Thoracic aorta (tissue), 2 donors: ENCODE results near the gene HOXC11. TPM values are rescaled to one million over a fixed set of nuclear protein-coding genes. Genes with fewer than 3 reads are reported as not detected.
A peak's percentile ranks its signal among the peaks of the same experiment; 100 is the strongest.

ENCODE experiments used
- ATAC-seq: fragments of 150-250 bp; one replicate; pipeline ENCODE4 v1.8.0; 2017; ENCODE audit warnings: low read depth; ENCODE audit not compliant: insufficient number of reproducible peaks, low FRiP score
- DNase-seq: peaks from one replicate; pipeline ENCODE4 v3.0.0-alpha.2; 2020; ENCODE audit warnings: low spot score
- H3K27ac ChIP-seq, 2 donors: fragments of 200-600 bp; sonication (generic); 1 replicate in 1 of 2; 2 replicates in 1 of 2; pipeline ENCODE4 v1.5.1; 2016; ENCODE audit warnings: mild to moderate bottlenecking in 2 of 2, moderate library complexity in 2 of 2
- H3K27me3 ChIP-seq: fragments of 200-600 bp; sonication (generic); replicated peaks from 2 replicates; pipeline ENCODE4 v1.6.0; 2016; ENCODE audit warnings: mild to moderate bottlenecking; ENCODE audit not compliant: insufficient read depth
- H3K36me3 ChIP-seq: fragments of 200-600 bp; sonication (generic); one replicate; pipeline ENCODE4 v1.5.1; 2016
- H3K4me1 ChIP-seq, 2 donors: fragments of 200-600 bp; sonication (generic); 1 replicate in 1 of 2; 2 replicates in 1 of 2; pipeline versions ENCODE4 v1.5.1 to v1.6.0; 2016; ENCODE audit warnings: low read depth in 2 of 2, mild to moderate bottlenecking in 1 of 2; ENCODE audit not compliant: control insufficient read depth in 1 of 2
- H3K4me3 ChIP-seq: fragments of 200-600 bp; sonication (generic); 2 replicates; pipeline ENCODE4 v1.5.1; 2016; ENCODE audit warnings: mild to moderate bottlenecking
- H3K9me3 ChIP-seq: fragments of 200-600 bp; sonication (generic); 2 replicates; pipeline ENCODE4 v1.5.1; 2016
- total RNA-seq, 2 donors: library from RNA; depleted of rRNA; stranded (reverse); fragments of >200 nt; gene quantifications; one replicate each; pipeline versions ENCODE4 v1.1.0 to v1.2.3, GENCODE V29; 2016
- TF ChIP-seq, protein P1 (sequence below): fragments of 200-600 bp; sonication (generic); IDR thresholded peaks from one replicate; pipeline ENCODE4 v1.5.1; 2019; ENCODE audit warnings: antibody characterized with exemption

HOXC11 gene
- total RNA-seq, 2 donors from 2014 or later, result not detected

DNA sequence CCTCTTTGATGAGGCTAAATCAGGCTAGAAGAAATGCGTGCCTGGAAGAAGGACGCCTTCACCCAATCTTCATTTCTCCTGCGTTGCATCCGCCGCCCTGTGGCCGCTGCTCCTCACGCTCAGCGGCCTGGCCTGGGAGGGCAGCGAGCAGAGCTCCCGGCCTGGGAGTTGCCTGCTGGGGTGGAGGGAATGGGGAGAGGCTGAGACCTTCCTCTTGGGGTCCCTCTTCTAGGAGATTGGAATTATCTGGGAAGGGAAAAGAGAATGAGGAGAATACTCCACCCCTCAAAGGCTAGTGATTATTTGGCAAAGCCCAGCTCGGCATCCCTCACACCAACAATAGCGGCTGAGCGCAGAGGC is 20.6 kb upstream of the HOXC11 start:
- Histone ChIP-seq H3K27me3 (peaks cover 39% of the 10 kb centered on the region), H3K36me3 (no peaks in the 10 kb centered on the region), H3K4me1 (peaks cover 0 to 11% of the 10 kb centered on the region in 2 donors), H3K27ac (no peak overlapping the region), H3K9me3 (no peaks in the 10 kb centered on the region), H3K4me3 (no peak overlapping the region)
- TF ChIP-seq, protein P1, sequence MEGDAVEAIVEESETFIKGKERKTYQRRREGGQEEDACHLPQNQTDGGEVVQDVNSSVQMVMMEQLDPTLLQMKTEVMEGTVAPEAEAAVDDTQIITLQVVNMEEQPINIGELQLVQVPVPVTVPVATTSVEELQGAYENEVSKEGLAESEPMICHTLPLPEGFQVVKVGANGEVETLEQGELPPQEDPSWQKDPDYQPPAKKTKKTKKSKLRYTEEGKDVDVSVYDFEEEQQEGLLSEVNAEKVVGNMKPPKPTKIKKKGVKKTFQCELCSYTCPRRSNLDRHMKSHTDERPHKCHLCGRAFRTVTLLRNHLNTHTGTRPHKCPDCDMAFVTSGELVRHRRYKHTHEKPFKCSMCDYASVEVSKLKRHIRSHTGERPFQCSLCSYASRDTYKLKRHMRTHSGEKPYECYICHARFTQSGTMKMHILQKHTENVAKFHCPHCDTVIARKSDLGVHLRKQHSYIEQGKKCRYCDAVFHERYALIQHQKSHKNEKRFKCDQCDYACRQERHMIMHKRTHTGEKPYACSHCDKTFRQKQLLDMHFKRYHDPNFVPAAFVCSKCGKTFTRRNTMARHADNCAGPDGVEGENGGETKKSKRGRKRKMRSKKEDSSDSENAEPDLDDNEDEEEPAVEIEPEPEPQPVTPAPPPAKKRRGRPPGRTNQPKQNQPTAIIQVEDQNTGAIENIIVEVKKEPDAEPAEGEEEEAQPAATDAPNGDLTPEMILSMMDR, result no peak
- ATAC-seq, result no peak
- DNase-seq, result no peak

DNA sequence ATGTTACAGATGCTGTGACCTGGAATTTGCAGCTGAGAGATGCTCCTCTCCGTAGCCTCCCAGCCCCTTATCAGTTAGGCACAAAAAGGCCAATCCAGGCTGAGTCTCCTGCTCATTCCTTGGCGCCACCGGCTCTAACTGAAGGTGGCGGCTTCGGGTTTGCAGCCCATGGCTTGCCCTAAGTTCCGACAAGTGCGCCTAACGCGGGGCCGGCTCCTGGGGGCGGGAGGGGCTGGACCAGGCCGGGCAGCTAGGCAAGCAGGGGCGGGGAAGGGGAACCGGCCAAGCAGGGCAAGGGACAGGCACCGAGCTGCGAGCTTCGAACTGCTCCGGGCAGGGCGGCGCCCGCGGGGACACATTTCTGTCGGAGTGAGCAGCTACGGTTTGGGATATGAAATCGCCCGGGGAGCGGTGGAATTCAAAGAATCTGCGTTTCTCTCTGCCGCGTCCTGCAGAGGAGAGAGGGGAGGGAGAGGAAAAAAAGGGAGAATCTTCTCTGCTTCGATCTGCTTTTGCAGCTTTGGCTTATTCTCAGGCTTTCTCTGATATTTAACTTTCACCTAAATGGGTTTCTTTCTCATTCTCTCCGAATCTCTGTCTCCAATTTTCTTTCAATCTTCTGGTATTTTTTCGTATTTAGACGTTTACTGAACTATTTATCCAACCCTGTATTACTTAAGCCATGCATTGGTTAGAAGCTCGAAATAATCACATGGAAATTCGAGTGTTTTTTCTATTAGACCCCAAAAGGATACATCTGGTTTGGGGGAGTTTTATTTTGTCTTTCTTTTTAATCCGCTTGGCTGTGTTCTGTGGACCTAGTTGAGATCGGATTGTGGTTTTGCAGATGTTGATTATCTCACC is 19.8 kb upstream of the HOXC11 start:
- H3K27ac ChIP-seq, result no peak overlapping the region
- H3K27me3 ChIP-seq, result peaks cover 39% of the 10 kb centered on the region
- peaks cover 0 to 11% of the 10 kb centered on the region in 2 donors for H3K4me1 ChIP-seq
- ATAC-seq (no peak), DNase-seq (no peak)
- TF ChIP-seq, protein P1, result no peak
- no peaks in the 10 kb centered on the region for H3K36me3 ChIP-seq
- no peak overlapping the region for H3K4me3 ChIP-seq
- H3K9me3 ChIP-seq, result no peaks in the 10 kb centered on the region

DNA sequence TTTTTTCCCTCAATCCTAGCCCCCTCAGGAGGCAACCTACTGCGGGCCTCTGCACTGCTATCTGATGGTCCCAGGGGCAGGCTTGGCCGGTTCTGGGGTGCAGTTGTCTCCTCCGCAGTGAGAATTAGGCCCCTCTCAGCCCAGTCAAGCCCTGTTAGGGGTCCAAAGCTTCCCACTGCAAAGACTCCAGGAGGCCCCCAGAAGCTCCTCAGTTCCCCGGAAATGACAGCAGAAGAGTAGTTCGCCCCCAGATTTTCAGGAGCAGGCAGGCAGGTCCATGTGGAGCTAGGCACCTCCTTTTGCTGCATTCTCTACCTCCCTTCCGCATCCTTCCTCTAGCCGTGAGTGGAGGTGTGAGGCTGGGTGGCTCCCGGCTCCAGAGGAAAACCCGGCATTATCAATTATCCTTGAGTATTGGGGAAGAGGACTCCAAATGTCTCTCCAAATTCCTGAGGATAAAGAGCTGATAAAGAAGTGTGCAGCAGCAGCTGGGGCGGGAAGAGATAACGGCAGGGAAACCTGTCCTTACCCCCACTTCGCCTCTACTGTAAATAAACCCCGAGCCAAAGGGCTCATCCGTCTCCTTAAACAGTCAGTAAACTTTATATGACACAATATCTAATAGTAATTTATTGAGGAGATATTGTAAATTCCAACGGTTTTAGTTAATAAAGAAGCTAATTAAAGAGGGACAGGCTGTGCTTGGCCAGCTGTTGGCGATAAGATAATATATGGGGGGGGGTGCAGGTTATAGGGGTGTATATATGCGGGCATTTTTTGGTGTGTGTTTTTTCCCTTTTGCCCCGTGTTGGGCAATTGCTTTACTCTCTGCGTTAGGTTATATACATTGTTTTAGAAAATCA is 18.9 kb upstream of the HOXC11 start:
- no peak for DNase-seq
- TF ChIP-seq, protein P1, result no peak
- Histone ChIP-seq H3K36me3 (no peaks in the 10 kb centered on the region), H3K9me3 (no peaks in the 10 kb centered on the region), H3K4me1 (peaks cover 0 to 11% of the 10 kb centered on the region in 2 donors), H3K27me3 (peaks cover 44% of the 10 kb centered on the region), H3K4me3 (no peak overlapping the region), H3K27ac (peak overlapping the region in 1 of 2 donors; percentile 11)
- ATAC-seq, result no peak

DNA sequence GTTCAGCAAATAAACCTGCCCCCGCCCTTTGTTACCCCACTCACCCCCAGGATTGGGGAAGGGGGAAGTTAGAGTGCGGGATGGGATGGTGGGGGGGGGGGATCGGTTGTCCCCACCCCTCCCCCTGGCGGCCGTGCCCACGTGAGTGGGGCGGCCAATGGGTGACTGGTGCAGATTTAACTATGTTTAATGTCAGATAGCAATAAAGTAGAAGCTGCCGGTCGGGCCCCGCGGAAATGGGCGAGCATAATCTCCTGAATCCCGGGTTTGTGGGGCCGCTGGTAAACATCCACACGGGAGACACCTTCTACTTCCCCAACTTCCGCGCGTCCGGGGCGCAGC is 18.3 kb upstream of the HOXC11 start, which contains the start of gene HOXC12:
Gene HOXC12, plus strand, starts transcription at position 210 of the 342 bp plus-strand sequence. Its CDS starts 27 bp downstream, at position 237.
- peaks cover 40% of the 10 kb centered on the region for H3K27me3 ChIP-seq
- no peaks in the 10 kb centered on the region for H3K9me3 ChIP-seq
- H3K4me3 ChIP-seq, result no peak within 1 kb of the TSS
- H3K27ac ChIP-seq, result peak within 1 kb of the TSS in 1 of 2 donors; percentile 35
- DNase-seq, result no peak
- TF ChIP-seq, protein P1, result no peak
- no peaks in the 10 kb centered on the region for H3K36me3 ChIP-seq
- H3K4me1 ChIP-seq, result peaks cover 0 to 11% of the 10 kb centered on the region in 2 donors
- no peak for ATAC-seq
